Inflammatory macrophage (primary cell): Measurements from ENCODE around the gene LEKR1.
"Not testable (repeated sequence)": the region's sequence is repeated elsewhere in the genome, so short reads cannot be mapped to it uniquely, and the experiment has no call there.

Experiments
- DNase-seq, 2 donors: peaks; one replicate each; pipeline ENCODE4 v3.0.0-alpha.2; 2020 to 2022

LEKR1 gene

GRCh38 chr3:156838035-156838434 lies 11.9 kb downstream of the LEKR1 start:
- no peak for DNase-seq

GRCh38 chr3:156840826-156841689 lies 14.9 kb downstream of the LEKR1 start:
- DNase-seq = peak in 1 of 2 donors; percentile 36

- DNase-seq = no peak
Observed at GRCh38 chr3:156843071-156843808, 17.1 kb downstream of the LEKR1 start.

GRCh38 chr3:156847752-156848448 lies 21.7 kb downstream of the LEKR1 start:
- DNase-seq = peak in 1 of 2 donors; percentile 12

- no peak for DNase-seq
Observed at GRCh38 chr3:156859578-156859977, 33.4 kb downstream of the LEKR1 start.

- no peak for DNase-seq
Observed at GRCh38 chr3:156860873-156861272, 34.7 kb downstream of the LEKR1 start.

- DNase-seq = no peak
Observed at GRCh38 chr3:156862338-156862737, 36.2 kb downstream of the LEKR1 start.

- DNase-seq = no peak
Observed at GRCh38 chr3:156865732-156866131, 39.6 kb downstream of the LEKR1 start.

- DNase-seq = no peak
Observed at GRCh38 chr3:156867174-156867573, 41.0 kb downstream of the LEKR1 start.

- no peak for DNase-seq
Observed at GRCh38 chr3:156867920-156868319, 41.8 kb downstream of the LEKR1 start.

- no peak for DNase-seq
Observed at GRCh38 chr3:156873906-156874305, 47.8 kb downstream of the LEKR1 start.

GRCh38 chr3:156879491-156879890 lies 53.3 kb downstream of the LEKR1 start:
- not testable (repeated sequence) for DNase-seq

- no peak for DNase-seq
Observed at GRCh38 chr3:156885761-156886160, 59.6 kb downstream of the LEKR1 start.

- no peak for DNase-seq
Observed at GRCh38 chr3:156888176-156888575, 62.0 kb downstream of the LEKR1 start.

- no peak for DNase-seq
Observed at GRCh38 chr3:156888576-156888975, 62.4 kb downstream of the LEKR1 start.

GRCh38 chr3:156892701-156893100 lies 66.5 kb downstream of the LEKR1 start:
- DNase-seq = peak in 1 of 2 donors; percentile 3

GRCh38 chr3:156895374-156895773 lies 69.2 kb downstream of the LEKR1 start:
- not testable (repeated sequence) for DNase-seq

GRCh38 chr3:156897851-156898250 lies 71.7 kb downstream of the LEKR1 start:
- DNase-seq = not testable (repeated sequence)

GRCh38 chr3:156898296-156898880 lies 72.2 kb downstream of the LEKR1 start:
- no peak for DNase-seq

- DNase-seq = no peak
Observed at GRCh38 chr3:156899951-156900350, 73.8 kb downstream of the LEKR1 start.

GRCh38 chr3:156902916-156903315 lies 76.8 kb downstream of the LEKR1 start:
- no peak for DNase-seq

GRCh38 chr3:156906275-156906674 lies 80.1 kb downstream of the LEKR1 start:
- no peak for DNase-seq

GRCh38 chr3:156908398-156908797 lies 82.2 kb downstream of the LEKR1 start:
- no peak for DNase-seq
